RWPE2 (cell line): ENCODE measurements around the gene DAGLA.

ENCODE experiments used
- ATAC-seq: fragments of 200-7000 bp; cut with Tn5 transposase; 3 replicates; pipeline ENCODE4 v1.9.1; 2021; ENCODE audit warnings: low read depth
- DNase-seq: peaks from one replicate; pipeline ENCODE4 v3.0.0-alpha.2; 2020; ENCODE audit warnings: low spot score
- H3K27ac ChIP-seq: fragments of 450-650 bp; 2 replicates; pipeline ENCODE4 v1.5.1; 2017; ENCODE audit warnings: mild to moderate bottlenecking; ENCODE audit not compliant: poor library complexity, severe bottlenecking
- H3K27me3 ChIP-seq: fragments of 250-450 bp; sonication (Bioruptor Pico); 2 replicates; pipeline ENCODE4 v1.5.1; 2021; ENCODE audit warnings: mild to moderate bottlenecking, moderate library complexity; ENCODE audit not compliant: insufficient read depth, poor library complexity, severe bottlenecking
- H3K36me3 ChIP-seq: fragments of 250-450 bp; sonication (Bioruptor Pico); 2 replicates; pipeline ENCODE4 v1.5.1; 2020; ENCODE audit warnings: low read depth, mild to moderate bottlenecking, moderate library complexity
- H3K4me1 ChIP-seq: fragments of 250-450 bp; sonication (Bioruptor Pico); 2 replicates; pipeline ENCODE4 v1.5.1; 2021; ENCODE audit warnings: mild to moderate bottlenecking, moderate library complexity; ENCODE audit not compliant: insufficient read depth, poor library complexity, severe bottlenecking
- H3K4me3 ChIP-seq: fragments of 250-450 bp; sonication (Bioruptor Pico); 2 replicates; pipeline ENCODE4 v1.5.1; 2021; ENCODE audit warnings: mild to moderate bottlenecking, moderate library complexity; ENCODE audit not compliant: severe bottlenecking
- H3K9me3 ChIP-seq: fragments of 250-450 bp; sonication (Bioruptor Pico); 2 replicates; pipeline ENCODE4 v1.5.1; 2021; ENCODE audit warnings: mild to moderate bottlenecking, moderate library complexity; ENCODE audit not compliant: severe bottlenecking
- TF ChIP-seq, protein P1 (sequence below): fragments of 450-650 bp; IDR thresholded peaks from one replicate; pipeline ENCODE4 v1.5.1; 2017; ENCODE audit warnings: mild to moderate bottlenecking, moderate library complexity; ENCODE audit not compliant: poor library complexity, severe bottlenecking

Gene DAGLA

GRCh38 chr11:61768376-61769076 lies 88.3 kb downstream of the DAGLA start:
- ATAC-seq (no peak), DNase-seq (no peak)
- no peak overlapping the region for H3K27ac ChIP-seq
- H3K4me3 ChIP-seq: no peak overlapping the region
- TF ChIP-seq, protein P1, sequence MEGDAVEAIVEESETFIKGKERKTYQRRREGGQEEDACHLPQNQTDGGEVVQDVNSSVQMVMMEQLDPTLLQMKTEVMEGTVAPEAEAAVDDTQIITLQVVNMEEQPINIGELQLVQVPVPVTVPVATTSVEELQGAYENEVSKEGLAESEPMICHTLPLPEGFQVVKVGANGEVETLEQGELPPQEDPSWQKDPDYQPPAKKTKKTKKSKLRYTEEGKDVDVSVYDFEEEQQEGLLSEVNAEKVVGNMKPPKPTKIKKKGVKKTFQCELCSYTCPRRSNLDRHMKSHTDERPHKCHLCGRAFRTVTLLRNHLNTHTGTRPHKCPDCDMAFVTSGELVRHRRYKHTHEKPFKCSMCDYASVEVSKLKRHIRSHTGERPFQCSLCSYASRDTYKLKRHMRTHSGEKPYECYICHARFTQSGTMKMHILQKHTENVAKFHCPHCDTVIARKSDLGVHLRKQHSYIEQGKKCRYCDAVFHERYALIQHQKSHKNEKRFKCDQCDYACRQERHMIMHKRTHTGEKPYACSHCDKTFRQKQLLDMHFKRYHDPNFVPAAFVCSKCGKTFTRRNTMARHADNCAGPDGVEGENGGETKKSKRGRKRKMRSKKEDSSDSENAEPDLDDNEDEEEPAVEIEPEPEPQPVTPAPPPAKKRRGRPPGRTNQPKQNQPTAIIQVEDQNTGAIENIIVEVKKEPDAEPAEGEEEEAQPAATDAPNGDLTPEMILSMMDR: no peak
- H3K9me3 ChIP-seq: no peaks in the 10 kb centered on the region
- no peaks in the 10 kb centered on the region for H3K27me3 ChIP-seq
- H3K4me1 ChIP-seq: no peaks in the 10 kb centered on the region
- no peaks in the 10 kb centered on the region for H3K36me3 ChIP-seq

- DNase-seq (no peak), ATAC-seq (no peak)
- no peak overlapping the region for H3K27ac ChIP-seq
- TF ChIP-seq, protein P1: no peak
- no peaks in the 10 kb centered on the region for H3K4me1 ChIP-seq
- H3K9me3 ChIP-seq: no peaks in the 10 kb centered on the region
- H3K36me3 ChIP-seq: no peaks in the 10 kb centered on the region
- no peak overlapping the region for H3K4me3 ChIP-seq
- no peaks in the 10 kb centered on the region for H3K27me3 ChIP-seq
Measured at GRCh38 chr11:61769169-61769920, 89.2 kb downstream of the DAGLA start.

DNA sequence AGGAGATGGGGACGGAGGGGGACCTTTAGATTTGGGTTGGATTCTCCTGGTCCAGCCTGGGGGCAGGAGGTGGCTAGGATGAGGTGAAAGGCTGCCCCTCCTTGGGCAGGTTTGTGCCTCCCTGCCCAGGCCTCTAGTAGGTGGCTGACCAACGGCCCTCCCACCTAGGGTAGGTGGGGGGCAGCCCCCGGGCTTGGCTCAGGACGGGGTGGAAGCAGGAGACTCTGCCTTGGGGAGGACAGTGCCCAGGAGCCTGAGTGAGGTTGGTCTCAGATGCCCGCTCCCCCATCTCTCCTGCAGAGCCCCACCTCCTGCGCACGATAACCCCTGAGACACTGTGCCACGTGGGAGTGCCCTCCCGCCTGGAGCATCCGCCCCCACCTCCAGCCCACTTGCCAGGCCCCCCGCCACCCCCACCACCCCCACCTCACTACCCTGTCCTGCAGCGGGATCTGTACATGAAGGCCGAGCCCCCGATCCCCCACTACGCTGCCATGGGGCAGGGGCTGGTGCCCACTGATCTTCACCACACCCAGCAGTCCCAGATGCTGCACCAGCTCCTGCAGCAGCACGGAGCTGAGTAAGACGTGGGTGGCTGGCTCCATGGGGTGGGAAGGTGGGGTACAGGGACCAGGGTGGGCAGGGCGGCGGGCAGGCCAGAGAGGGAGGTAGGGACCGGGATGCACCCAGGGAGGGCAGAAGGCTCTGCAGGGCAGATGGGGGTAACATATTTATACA lies 89.9 kb downstream of the DAGLA start:
- no peak for ATAC-seq
- Histone ChIP-seq H3K36me3 (no peaks in the 10 kb centered on the region), H3K27me3 (no peaks in the 10 kb centered on the region), H3K9me3 (no peaks in the 10 kb centered on the region), H3K4me3 (no peak overlapping the region), H3K27ac (no peak overlapping the region), H3K4me1 (no peaks in the 10 kb centered on the region)
- TF ChIP-seq, protein P1: no peak
- DNase-seq: no peak

DNA sequence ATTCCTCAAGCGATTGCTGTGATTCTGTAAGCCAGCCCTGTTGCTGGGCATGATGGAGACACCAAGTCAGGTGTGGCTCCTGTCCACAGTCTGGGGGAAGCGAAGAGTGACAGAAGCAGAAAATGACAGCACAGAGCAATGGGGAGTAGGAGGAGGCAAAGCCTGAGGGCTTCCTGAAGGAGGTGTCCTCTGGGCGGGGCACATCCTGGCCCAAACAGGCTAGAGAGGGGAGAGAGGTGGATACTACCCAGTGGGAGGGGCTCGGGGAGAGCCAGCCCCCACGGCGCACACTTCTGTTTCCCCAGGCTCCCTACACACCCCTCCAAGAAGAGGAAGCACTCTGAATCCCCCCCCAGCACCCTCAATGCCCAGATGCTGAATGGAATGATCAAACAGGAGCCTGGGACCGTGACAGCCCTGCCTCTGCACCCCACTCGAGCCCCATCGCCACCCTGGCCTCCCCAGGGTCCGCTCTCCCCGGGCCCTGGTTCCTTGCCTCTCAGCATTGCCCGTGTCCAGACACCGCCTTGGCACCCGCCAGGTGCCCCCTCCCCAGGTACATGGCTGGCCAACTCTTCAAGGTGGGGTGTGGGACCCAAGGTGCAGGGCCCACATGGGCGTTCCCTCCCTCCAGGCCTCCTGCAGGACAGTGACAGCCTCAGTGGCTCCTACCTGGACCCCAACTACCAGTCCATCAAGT lies 91.2 kb downstream of the DAGLA start:
- ATAC-seq (no peak), DNase-seq (no peak)
- Histone ChIP-seq H3K27ac (no peak overlapping the region), H3K27me3 (no peaks in the 10 kb centered on the region), H3K36me3 (no peaks in the 10 kb centered on the region), H3K9me3 (no peaks in the 10 kb centered on the region), H3K4me1 (no peaks in the 10 kb centered on the region), H3K4me3 (no peak overlapping the region)
- TF ChIP-seq, protein P1: no peak
